Measurements from ENCODE around the gene OXLD1.

Gene OXLD1

GRCh38 chr17:81696218-81696941 is 30.0 kb upstream of the OXLD1 start:
- H3K9me3 ChIP-seq (ENCODE audit: insufficient read depth, low read length, severe bottlenecking) = no peaks in the 10 kb centered on the region
- H2AFZ ChIP-seq (ENCODE audit: low read depth, low read length) = no peak overlapping the region
- no peak overlapping the region for H3K9ac ChIP-seq (ENCODE audit: low read depth, low read length)
- no peak overlapping the region for H3K4me2 ChIP-seq (ENCODE audit: insufficient read depth, low read length)
- ATAC-seq (ENCODE audit: insufficient read depth, low read depth) (no peak), DNase-seq (no peak)
- no peaks in the 10 kb centered on the region for H3K27me3 ChIP-seq (ENCODE audit: insufficient read depth, low read length, poor library complexity)
- H3K79me2 ChIP-seq (ENCODE audit: insufficient read depth, low read length) = peaks cover 33% of the 10 kb centered on the region
- H3K27ac ChIP-seq (ENCODE audit: low read length) = no peak overlapping the region
- TF ChIP-seq EZH2 (IDR thresholded peaks at IDR 0.05; ENCODE audit: borderline replicate concordance, low read depth, low read length, severe bottlenecking) (no peak), CTCF (IDR thresholded peaks at IDR 0.05; ENCODE audit: borderline replicate concordance, extremely low read depth, low read length, poor library complexity, severe bottlenecking) (no peak)
- no peak overlapping the region for H3K4me3 ChIP-seq (ENCODE audit: low read depth in 1 of 2, low read length in 2 of 2)
- peaks cover 12% of the 10 kb centered on the region for H3K4me1 ChIP-seq (ENCODE audit: insufficient read depth, low read length)
- peaks cover 85% of the 10 kb centered on the region for H3K36me3 ChIP-seq (ENCODE audit: insufficient read depth, low read length)
- peaks cover 51% of the 10 kb centered on the region for H4K20me1 ChIP-seq (ENCODE audit: insufficient read depth, low read length)

- H3K79me2 ChIP-seq (ENCODE audit: insufficient read depth, low read length) = peaks cover 27% of the 10 kb centered on the region
- H3K27ac ChIP-seq (ENCODE audit: low read length) = no peak overlapping the region
- peaks cover 6% of the 10 kb centered on the region for H3K4me1 ChIP-seq (ENCODE audit: insufficient read depth, low read length)
- no peaks in the 10 kb centered on the region for H3K9me3 ChIP-seq (ENCODE audit: insufficient read depth, low read length, severe bottlenecking)
- TF ChIP-seq CTCF (IDR thresholded peaks at IDR 0.05; ENCODE audit: borderline replicate concordance, extremely low read depth, low read length, poor library complexity, severe bottlenecking) (no peak), EZH2 (IDR thresholded peaks at IDR 0.05; ENCODE audit: borderline replicate concordance, low read depth, low read length, severe bottlenecking) (no peak)
- peaks cover 85% of the 10 kb centered on the region for H3K36me3 ChIP-seq (ENCODE audit: insufficient read depth, low read length)
- H3K4me3 ChIP-seq (ENCODE audit: low read depth in 1 of 2, low read length in 2 of 2) = no peak overlapping the region
- no peak overlapping the region for H3K9ac ChIP-seq (ENCODE audit: low read depth, low read length)
- no peaks in the 10 kb centered on the region for H3K27me3 ChIP-seq (ENCODE audit: insufficient read depth, low read length, poor library complexity)
- no peak overlapping the region for H3K4me2 ChIP-seq (ENCODE audit: insufficient read depth, low read length)
- DNase-seq (no peak), ATAC-seq (ENCODE audit: insufficient read depth, low read depth) (no peak)
- no peak overlapping the region for H2AFZ ChIP-seq (ENCODE audit: low read depth, low read length)
- peaks cover 51% of the 10 kb centered on the region for H4K20me1 ChIP-seq (ENCODE audit: insufficient read depth, low read length)
These were observed 29.4 kb upstream of the OXLD1 start for GRCh38 chr17:81695801-81696200.

GRCh38 chr17:81695211-81695610 is 28.8 kb upstream of the OXLD1 start:
- Histone ChIP-seq H3K9me3 (ENCODE audit: insufficient read depth, low read length, severe bottlenecking) (no peaks in the 10 kb centered on the region), H3K9ac (ENCODE audit: low read depth, low read length) (no peak overlapping the region), H3K79me2 (ENCODE audit: insufficient read depth, low read length) (peaks cover 21% of the 10 kb centered on the region), H3K27me3 (ENCODE audit: insufficient read depth, low read length, poor library complexity) (no peaks in the 10 kb centered on the region), H3K27ac (ENCODE audit: low read length) (no peak overlapping the region), H3K4me3 (ENCODE audit: low read depth in 1 of 2, low read length in 2 of 2) (no peak overlapping the region), H3K36me3 (ENCODE audit: insufficient read depth, low read length) (peaks cover 87% of the 10 kb centered on the region), H4K20me1 (ENCODE audit: insufficient read depth, low read length) (peaks cover 53% of the 10 kb centered on the region; the same call in 1 of the 2 replicates), H3K4me1 (ENCODE audit: insufficient read depth, low read length) (peaks cover under 1% of the 10 kb centered on the region; the same call in 1 of the 2 replicates), H2AFZ (ENCODE audit: low read depth, low read length) (no peak overlapping the region), H3K4me2 (ENCODE audit: insufficient read depth, low read length) (no peak overlapping the region)
- TF ChIP-seq EZH2 (IDR thresholded peaks at IDR 0.05; ENCODE audit: borderline replicate concordance, low read depth, low read length, severe bottlenecking) (no peak), CTCF (IDR thresholded peaks at IDR 0.05; ENCODE audit: borderline replicate concordance, extremely low read depth, low read length, poor library complexity, severe bottlenecking) (no peak)
- DNase-seq (no peak), ATAC-seq (ENCODE audit: insufficient read depth, low read depth) (no peak)

All from DND-41 (cell line).